Measurements from ENCODE around the gene RASGRP1. TPM values are rescaled to one million over a fixed set of nuclear protein-coding genes. Genes with fewer than 3 reads are reported as not detected.

The RASGRP1 gene
- total RNA-seq, 2 experiments from 2014 or later: 200 to 208 TPM

DNA sequence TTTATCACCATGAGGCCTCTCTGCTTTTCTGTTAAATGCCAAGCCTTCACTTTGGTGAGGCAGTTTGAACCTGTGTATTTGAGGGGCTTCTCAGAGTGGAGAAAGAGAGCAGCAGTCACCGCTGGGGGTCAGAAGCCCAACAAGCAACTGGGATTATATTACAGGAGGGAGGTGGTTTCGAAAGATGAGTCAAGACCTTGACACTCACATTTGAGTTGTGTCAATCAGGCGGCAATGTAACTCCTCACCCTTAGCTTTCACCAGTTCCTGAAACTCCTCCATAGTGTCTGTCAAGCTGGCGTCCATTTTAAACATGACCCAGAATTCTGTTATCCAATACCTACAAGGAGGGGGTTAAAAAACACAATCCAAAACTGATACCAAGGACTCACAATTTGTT is 46.5 kb downstream of the RASGRP1 start:
- H3K9me3 Mint-ChIP-seq: no peaks in the 10 kb centered on the region
- no peak for DNase-seq
- H3K4me3 Mint-ChIP-seq: no peak overlapping the region
- H3K27me3 Mint-ChIP-seq: no peaks in the 10 kb centered on the region
- H3K4me1 Mint-ChIP-seq: peaks cover 56% of the 10 kb centered on the region
- H3K27ac Mint-ChIP-seq: peak overlapping the region; percentile 40
- ChIA-PET POLR2A (interaction anchor here (1.1 kb wide), 1 partner anchor 166 kb away, joined by 5 read pairs; no protein-coding TSS in a partner anchor), CTCF (interaction anchor here (1.1 to 1.3 kb wide), 4 partner anchors 10 to 182 kb away, joined by 3 to 6 read pairs (median 4); partner anchors contain the start of gene RASGRP1)
- H3K36me3 Mint-ChIP-seq (ENCODE audit: low read depth): peaks cover 86% of the 10 kb centered on the region

GRCh38 chr15:38517312-38517975 is 47.2 kb downstream of the RASGRP1 start:
- Mint-ChIP-seq H3K27me3 (no peaks in the 10 kb centered on the region), H3K9me3 (no peaks in the 10 kb centered on the region), H3K4me3 (no peak overlapping the region), H3K4me1 (peaks cover 52% of the 10 kb centered on the region), H3K27ac (peak overlapping the region; percentile 40), H3K36me3 (ENCODE audit: low read depth) (peaks cover 86% of the 10 kb centered on the region)
- ChIA-PET POLR2A (interaction anchor here (1.2 kb wide), 1 partner anchor 28 kb away, joined by 5 read pairs; no protein-coding TSS in a partner anchor), CTCF (no interaction called here)
- DNase-seq: no peak

DNA sequence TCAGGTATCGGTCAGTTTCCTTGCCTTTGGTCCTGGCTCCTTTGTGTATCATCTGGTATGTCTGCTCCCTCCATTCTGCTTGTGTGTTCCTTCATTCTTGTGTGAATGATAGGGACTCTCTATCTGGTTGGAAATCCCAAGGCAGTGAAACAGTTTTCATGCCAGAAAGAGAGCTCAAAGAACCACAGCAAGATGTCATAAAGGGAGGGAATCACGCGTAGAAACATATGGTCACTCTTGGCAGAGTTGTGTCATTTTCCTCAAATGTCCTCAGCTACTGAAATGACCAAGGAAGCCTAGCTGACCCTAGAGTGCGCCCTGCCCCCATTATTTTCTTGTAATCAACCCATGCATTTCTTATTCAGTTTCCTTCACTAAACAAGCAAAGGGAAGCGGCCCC is 48.0 kb downstream of the RASGRP1 start:
- no peaks in the 10 kb centered on the region for H3K9me3 Mint-ChIP-seq
- no peak overlapping the region for H3K4me3 Mint-ChIP-seq
- peak overlapping the region; percentile 25 for H3K27ac Mint-ChIP-seq
- no peak for DNase-seq
- ChIA-PET POLR2A (interaction anchor here (1.2 kb wide), 1 partner anchor 27 kb away, joined by 5 read pairs; no protein-coding TSS in a partner anchor), CTCF (interaction anchor here (0.9 kb wide), 1 partner anchor 174 kb away, joined by 4 read pairs; no protein-coding TSS in a partner anchor)
- no peaks in the 10 kb centered on the region for H3K27me3 Mint-ChIP-seq
- peaks cover 88% of the 10 kb centered on the region for H3K36me3 Mint-ChIP-seq (ENCODE audit: low read depth)
- H3K4me1 Mint-ChIP-seq: peaks cover 54% of the 10 kb centered on the region

DNA sequence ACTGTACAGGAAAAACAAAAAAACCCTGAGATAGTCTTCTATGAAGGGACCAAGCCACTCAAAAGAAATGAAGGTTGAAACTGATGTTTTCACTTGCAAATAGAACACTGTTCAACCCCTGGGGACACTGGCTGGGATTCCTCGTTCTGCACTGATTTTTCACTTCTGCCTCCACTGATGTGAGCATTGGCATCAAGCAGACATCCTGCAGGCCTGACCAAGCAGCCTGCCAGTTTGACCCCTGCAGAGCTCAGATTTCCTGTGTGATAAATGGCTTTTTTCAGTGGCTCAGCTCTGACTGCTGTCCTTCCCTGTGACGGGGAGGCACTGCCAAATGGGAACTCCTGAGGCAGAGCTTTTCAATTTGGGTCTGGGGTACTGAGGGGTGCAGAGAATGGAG is 50.0 kb downstream of the RASGRP1 start:
- peaks cover 56% of the 10 kb centered on the region for H3K4me1 Mint-ChIP-seq
- ChIA-PET CTCF (interaction anchor here (0.8 to 1.5 kb wide), 4 partner anchors 15 to 185 kb away, joined by 3 to 4 read pairs (median 4); no protein-coding TSS in a partner anchor), POLR2A (interaction anchor here (1.1 to 1.3 kb wide), 2 partner anchors 11 to 27 kb away, joined by 3 to 5 read pairs; no protein-coding TSS in a partner anchor)
- H3K4me3 Mint-ChIP-seq: no peak overlapping the region
- no peaks in the 10 kb centered on the region for H3K27me3 Mint-ChIP-seq
- peaks cover 92% of the 10 kb centered on the region for H3K36me3 Mint-ChIP-seq (ENCODE audit: low read depth)
- peak overlapping the region; percentile 21 for H3K27ac Mint-ChIP-seq
- DNase-seq: no peak
- no peaks in the 10 kb centered on the region for H3K9me3 Mint-ChIP-seq

DNA sequence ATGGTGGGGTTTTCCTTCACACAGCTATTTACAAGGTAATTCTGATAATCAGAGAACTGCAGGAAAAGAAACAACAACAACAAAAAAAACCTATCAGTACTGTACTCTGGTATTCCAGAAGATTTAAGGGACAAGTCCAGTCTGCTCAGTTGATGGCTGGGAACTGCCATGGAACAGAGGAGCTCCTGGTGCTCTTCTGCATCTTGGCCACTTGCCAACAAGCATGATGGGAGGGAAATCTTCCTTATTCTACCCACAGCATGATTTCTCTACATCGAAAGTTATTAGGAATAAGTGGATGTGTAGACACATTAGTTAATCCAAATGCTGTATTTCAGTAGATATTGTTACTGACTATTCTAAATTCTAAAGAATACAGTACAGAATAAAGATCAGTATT is 51.7 kb downstream of the RASGRP1 start:
- Mint-ChIP-seq H3K27me3 (no peaks in the 10 kb centered on the region), H3K9me3 (no peaks in the 10 kb centered on the region), H3K4me3 (no peak overlapping the region), H3K27ac (no peak overlapping the region), H3K4me1 (peaks cover 61% of the 10 kb centered on the region), H3K36me3 (ENCODE audit: low read depth) (peaks cover 96% of the 10 kb centered on the region)
- ChIA-PET POLR2A (interaction anchor here (1.3 to 3.0 kb wide), 7 partner anchors 10 to 192 kb away, joined by 3 to 11 read pairs (median 3); no protein-coding TSS in a partner anchor), CTCF (interaction anchor here (1.2 to 4.5 kb wide), 3 partner anchors 41 to 187 kb away, joined by 3 to 15 read pairs (median 10); no protein-coding TSS in a partner anchor)
- no peak for DNase-seq

DNA sequence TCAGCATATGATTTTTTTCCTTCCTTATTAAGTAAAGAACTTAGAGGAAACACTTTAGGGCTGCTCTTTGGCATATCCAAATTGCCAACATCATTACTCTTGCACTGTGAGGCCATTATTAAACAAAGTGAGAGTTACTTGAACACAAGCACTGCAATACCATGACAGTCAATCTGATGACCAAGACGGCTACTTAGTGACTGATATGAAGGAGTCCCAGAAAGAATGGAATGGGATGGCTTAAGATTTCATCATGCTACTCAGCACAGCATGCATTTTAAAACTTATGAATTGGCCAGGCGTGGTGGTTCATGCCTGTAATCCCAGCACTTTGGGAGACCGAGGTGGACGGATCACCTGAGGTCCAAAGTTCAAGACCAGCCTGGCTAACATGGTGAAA is 55.5 kb downstream of the RASGRP1 start:
- Mint-ChIP-seq H3K4me1 (peaks cover 51% of the 10 kb centered on the region), H3K9me3 (no peaks in the 10 kb centered on the region), H3K27me3 (no peaks in the 10 kb centered on the region), H3K4me3 (no peak overlapping the region), H3K27ac (peak overlapping the region; percentile 76), H3K36me3 (ENCODE audit: low read depth) (peaks cover 94% of the 10 kb centered on the region)
- ChIA-PET CTCF (interaction anchor here (2.4 to 2.8 kb wide), 3 partner anchors 55 to 181 kb away, joined by 7 to 12 read pairs (median 8); partner anchors contain the start of gene RASGRP1), POLR2A (interaction anchor here (1.0 to 3.0 kb wide), 2 partner anchors 11 to 12 kb away, joined by 3 to 16 read pairs; no protein-coding TSS in a partner anchor)
- DNase-seq: no peak

- ChIA-PET CTCF (interaction anchor here (1.2 to 2.8 kb wide), 3 partner anchors 10 to 174 kb away, joined by 4 to 8 read pairs (median 7); partner anchors contain the start of gene RASGRP1), POLR2A (interaction anchor here (0.7 to 2.3 kb wide), 5 partner anchors 9 to 182 kb away, joined by 3 to 7 read pairs (median 5); partner anchors contain the start of gene RASGRP1)
- no peak for DNase-seq
- peak overlapping the region; percentile 76 for H3K27ac Mint-ChIP-seq
- no peak overlapping the region for H3K4me3 Mint-ChIP-seq
- no peaks in the 10 kb centered on the region for H3K9me3 Mint-ChIP-seq
- H3K4me1 Mint-ChIP-seq: peaks cover 49% of the 10 kb centered on the region
- H3K27me3 Mint-ChIP-seq: no peaks in the 10 kb centered on the region
- H3K36me3 Mint-ChIP-seq (ENCODE audit: low read depth): peaks cover 91% of the 10 kb centered on the region
These were observed 56.0 kb downstream of the RASGRP1 start for GRCh38 chr15:38508647-38509046.

GRCh38 chr15:38507570-38507969 is 57.0 kb downstream of the RASGRP1 start:
- peak overlapping the region; percentile 54 for H3K27ac Mint-ChIP-seq
- CTCF ChIA-PET: interaction anchor here (1.2 to 3.0 kb wide), 4 partner anchors 11 to 192 kb away, joined by 4 to 20 read pairs (median 8); partner anchors contain the start of gene RASGRP1
- peaks cover 48% of the 10 kb centered on the region for H3K4me1 Mint-ChIP-seq
- H3K9me3 Mint-ChIP-seq: no peaks in the 10 kb centered on the region
- no peak overlapping the region for H3K4me3 Mint-ChIP-seq
- POLR2A ChIA-PET: interaction anchor here (1.0 to 2.3 kb wide), 8 partner anchors 8 to 189 kb away, joined by 3 to 7 read pairs (median 4); no protein-coding TSS in a partner anchor
- H3K27me3 Mint-ChIP-seq: no peaks in the 10 kb centered on the region
- no peak for DNase-seq
- H3K36me3 Mint-ChIP-seq (ENCODE audit: low read depth): peaks cover 91% of the 10 kb centered on the region

GRCh38 chr15:38506997-38507396 is 57.6 kb downstream of the RASGRP1 start:
- DNase-seq: no peak
- Mint-ChIP-seq H3K27ac (peak overlapping the region; percentile 54), H3K4me3 (no peak overlapping the region), H3K36me3 (ENCODE audit: low read depth) (peaks cover 91% of the 10 kb centered on the region), H3K27me3 (no peaks in the 10 kb centered on the region), H3K9me3 (no peaks in the 10 kb centered on the region), H3K4me1 (peaks cover 46% of the 10 kb centered on the region)
- ChIA-PET CTCF (interaction anchor here (0.8 to 3.0 kb wide), 6 partner anchors 57 to 193 kb away, joined by 3 to 20 read pairs (median 6); partner anchors contain the start of gene RASGRP1), POLR2A (interaction anchor here (0.6 to 2.3 kb wide), 8 partner anchors 7 to 499 kb away, joined by 3 to 7 read pairs (median 4); no protein-coding TSS in a partner anchor)

DNA sequence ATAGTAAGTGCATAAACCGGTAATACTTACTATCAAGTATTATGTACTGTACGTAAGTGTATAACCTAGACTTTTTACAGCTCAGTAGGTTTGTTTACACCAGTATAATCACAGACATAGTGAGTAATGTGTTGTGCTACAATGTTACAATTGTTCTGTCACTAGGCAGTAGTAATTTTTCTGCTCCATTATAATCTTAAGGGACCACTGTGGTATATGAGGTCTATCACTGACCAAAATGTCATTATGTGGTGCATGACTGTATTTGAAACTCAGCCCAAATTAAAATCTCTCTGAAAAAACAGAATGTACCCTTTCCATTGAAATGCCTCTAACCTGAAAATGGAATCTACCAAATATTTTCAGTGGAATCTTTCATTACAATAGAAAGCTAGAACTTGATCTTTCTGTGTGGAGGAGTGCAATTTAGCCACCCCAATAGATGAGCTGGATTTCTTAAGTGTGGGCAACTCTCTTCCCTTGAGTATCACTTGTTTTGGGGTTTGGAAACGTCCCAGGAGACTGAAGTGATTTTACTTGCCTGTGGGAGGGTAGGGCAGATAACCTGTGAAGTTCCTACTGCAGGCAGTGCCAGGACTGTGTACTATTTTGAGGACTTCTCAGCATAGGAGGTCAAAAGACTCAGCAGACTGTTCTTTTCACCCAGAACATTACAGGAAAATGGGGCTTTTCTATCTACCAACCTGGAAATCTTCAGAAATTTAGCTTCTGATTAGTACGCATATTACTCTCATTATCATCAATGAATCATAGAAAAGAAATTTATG is 59.7 kb downstream of the RASGRP1 start:
- Mint-ChIP-seq H3K27me3 (no peaks in the 10 kb centered on the region), H3K4me1 (peaks cover 29% of the 10 kb centered on the region), H3K9me3 (no peaks in the 10 kb centered on the region), H3K4me3 (no peak overlapping the region), H3K36me3 (ENCODE audit: low read depth) (peaks cover 93% of the 10 kb centered on the region), H3K27ac (peak overlapping the region; percentile 11)
- POLR2A ChIA-PET: interaction anchor here (0.7 to 1.6 kb wide), 10 partner anchors 8 to 194 kb away, joined by 3 to 6 read pairs (median 3); no protein-coding TSS in a partner anchor
- CTCF ChIA-PET: interaction anchor here (0.9 to 3.2 kb wide), 4 partner anchors 59 to 194 kb away, joined by 3 to 20 read pairs (median 12); no protein-coding TSS in a partner anchor
- no peak for DNase-seq

GRCh38 chr15:38503496-38503895 is 61.1 kb downstream of the RASGRP1 start:
- Mint-ChIP-seq H3K27ac (peak overlapping the region; percentile 6), H3K4me1 (peaks cover 17% of the 10 kb centered on the region), H3K4me3 (no peak overlapping the region), H3K9me3 (no peaks in the 10 kb centered on the region), H3K27me3 (no peaks in the 10 kb centered on the region), H3K36me3 (ENCODE audit: low read depth) (peaks cover 93% of the 10 kb centered on the region)
- no peak for DNase-seq
- ChIA-PET POLR2A (interaction anchor here (0.9 to 2.1 kb wide), 3 partner anchors 8 to 187 kb away, joined by 5 to 7 read pairs (median 7); no protein-coding TSS in a partner anchor), CTCF (interaction anchor here (0.9 to 3.2 kb wide), 5 partner anchors 49 to 196 kb away, joined by 3 to 19 read pairs (median 3); no protein-coding TSS in a partner anchor)

DNA sequence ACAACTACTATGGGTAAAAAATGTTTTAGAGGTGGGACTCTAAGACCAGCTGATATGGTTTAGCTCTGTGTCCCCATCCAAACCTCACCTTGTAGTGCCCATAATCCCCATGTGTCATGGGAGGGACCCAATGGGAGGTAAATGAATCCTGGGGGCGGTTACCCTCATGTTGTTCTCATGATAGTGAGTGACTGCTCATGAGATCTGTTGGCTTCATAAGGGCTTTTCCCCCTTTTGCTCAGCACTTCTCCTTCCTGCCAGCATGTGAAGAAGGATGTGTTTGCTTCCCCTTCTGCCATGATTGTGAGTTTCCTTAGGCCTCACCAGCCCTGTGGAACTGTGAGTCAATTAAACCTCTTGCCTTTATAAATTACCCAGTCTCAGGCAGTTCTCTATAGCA is 65.0 kb downstream of the RASGRP1 start:
- peak overlapping the region; percentile 4 for H3K27ac Mint-ChIP-seq
- no peaks in the 10 kb centered on the region for H3K9me3 Mint-ChIP-seq
- no peak for DNase-seq
- H3K4me1 Mint-ChIP-seq: peaks cover 16% of the 10 kb centered on the region
- no peaks in the 10 kb centered on the region for H3K27me3 Mint-ChIP-seq
- no peak overlapping the region for H3K4me3 Mint-ChIP-seq
- ChIA-PET POLR2A (interaction anchor here (1.1 to 3.5 kb wide), 3 partner anchors 8 to 14 kb away, joined by 5 to 16 read pairs (median 5); no protein-coding TSS in a partner anchor), CTCF (interaction anchor here (1.5 to 2.8 kb wide), 2 partner anchors 60 to 64 kb away, joined by 3 to 9 read pairs; partner anchors contain the start of gene RASGRP1)
- peaks cover 91% of the 10 kb centered on the region for H3K36me3 Mint-ChIP-seq (ENCODE audit: low read depth)
